ENCODE results near the gene ZMPSTE24.

The ZMPSTE24 gene

DNA sequence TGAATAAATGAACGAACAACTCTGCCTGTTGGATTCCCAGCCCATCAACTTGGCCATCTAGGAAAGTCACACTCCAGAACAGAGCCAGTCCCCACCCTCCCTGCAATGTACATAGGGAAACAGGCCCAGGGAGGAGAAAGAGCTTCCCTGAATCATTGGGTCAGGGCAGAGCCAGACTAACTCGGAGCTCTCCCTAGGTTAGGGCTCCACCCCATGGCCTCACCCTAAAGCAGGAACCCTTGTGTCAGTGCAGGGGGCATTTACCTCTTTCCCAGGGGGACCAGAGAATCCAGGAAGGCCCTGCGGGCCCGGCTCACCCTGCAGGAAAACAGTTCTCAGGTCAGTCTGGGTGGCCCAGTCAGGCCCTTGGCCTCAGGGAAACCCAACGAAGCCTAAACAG lies 47.4 kb downstream of the ZMPSTE24 start:
- no peak for DNase-seq (ENCODE audit: low read depth in 2 of 2)

DNA sequence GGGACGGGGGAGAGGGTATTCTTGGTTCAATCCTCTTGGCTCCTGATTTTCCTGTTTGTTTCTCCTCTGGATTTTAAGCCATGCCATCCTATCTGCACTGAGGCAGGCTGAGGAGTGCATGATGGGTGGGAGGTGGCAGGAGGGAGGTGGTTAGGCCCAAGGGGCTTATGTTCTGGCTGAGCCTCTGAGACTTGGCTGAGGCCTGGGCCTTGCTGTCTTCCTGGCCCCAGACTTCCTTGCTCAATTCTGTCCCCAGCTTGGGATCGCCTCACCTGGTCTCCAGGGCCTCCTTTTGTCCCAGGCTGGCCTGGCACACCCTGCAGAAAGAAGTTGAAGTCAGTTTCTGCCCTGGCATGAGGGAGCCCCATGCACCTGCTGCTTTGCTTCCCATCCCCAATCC lies 47.8 kb downstream of the ZMPSTE24 start:
- DNase-seq (ENCODE audit: low read depth in 2 of 2) = no peak

DNA sequence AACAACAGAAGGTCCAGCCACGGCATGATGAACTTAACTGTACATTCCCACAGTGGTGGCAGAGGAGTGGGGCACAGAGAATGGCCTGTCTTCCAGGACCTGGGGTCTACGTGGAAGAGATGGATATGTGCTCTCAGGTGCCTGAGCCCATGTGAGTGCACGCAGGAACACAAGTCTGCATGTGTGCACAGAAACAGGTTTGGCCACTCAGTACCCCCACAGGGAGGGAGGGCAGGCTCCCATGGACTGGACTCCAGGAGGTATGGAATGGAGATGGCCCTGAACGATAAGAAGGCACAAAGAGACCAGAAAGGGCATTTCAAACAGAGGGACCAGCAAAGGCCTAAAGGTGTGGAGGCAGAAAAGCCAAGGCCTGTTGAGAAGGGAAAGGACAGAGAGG lies 48.3 kb downstream of the ZMPSTE24 start:
- DNase-seq (ENCODE audit: low read depth in 2 of 2) = no peak

DNA sequence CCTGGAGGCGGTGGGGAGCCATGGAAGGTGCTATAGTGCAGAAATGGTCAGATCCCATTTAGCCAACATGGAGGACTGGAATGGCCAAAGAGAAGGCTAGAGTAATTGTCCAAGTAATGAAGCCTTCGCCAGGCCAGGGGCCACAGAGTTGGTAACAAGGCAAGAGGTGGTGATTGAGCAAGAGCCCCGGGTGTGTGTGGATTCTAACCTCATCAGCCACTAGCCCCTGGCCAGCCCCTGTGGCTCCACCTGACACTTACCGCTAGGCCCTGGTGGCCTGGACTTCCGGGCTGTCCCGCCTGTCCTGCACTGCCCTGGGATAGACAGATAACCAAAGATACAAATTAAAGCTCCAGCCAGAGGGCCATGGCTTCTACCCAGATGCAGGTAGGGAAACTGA lies 49.1 kb downstream of the ZMPSTE24 start:
- DNase-seq (ENCODE audit: low read depth in 2 of 2) = no peak

DNA sequence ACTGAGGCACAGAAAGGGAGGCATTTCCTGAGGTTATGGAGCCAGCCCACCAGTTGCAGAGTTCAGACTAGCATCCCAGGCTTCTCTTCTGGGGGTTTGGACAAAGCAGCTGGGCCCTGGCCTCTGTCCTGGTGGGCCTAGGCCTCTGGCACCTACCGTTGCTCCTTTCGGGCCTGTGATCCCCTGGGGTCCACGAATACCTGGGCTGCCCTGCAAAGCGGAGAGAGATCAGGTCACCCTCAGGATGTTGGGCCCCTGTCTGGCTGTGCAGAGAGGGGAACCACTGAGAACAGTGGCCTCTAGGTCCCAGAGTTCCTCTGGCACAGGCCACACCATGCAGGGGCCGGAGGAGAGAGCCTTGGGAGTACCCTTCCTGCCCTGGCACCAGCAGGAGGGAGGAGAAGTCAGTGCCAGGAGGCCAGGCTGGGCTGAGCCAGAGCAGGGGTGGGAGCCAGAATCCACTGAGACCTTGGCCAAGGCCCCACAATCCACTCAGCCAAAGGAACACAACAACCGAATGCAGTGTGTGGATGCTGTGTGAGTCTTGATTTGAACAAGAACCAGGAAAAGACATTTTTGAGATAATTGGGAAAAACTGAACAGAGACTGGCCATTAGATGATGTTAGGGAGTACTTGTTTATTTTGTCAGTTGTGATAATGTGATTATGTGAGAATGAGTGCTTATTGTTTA lies 50.1 kb downstream of the ZMPSTE24 start:
- DNase-seq (ENCODE audit: low read depth in 2 of 2) = no peak

DNA sequence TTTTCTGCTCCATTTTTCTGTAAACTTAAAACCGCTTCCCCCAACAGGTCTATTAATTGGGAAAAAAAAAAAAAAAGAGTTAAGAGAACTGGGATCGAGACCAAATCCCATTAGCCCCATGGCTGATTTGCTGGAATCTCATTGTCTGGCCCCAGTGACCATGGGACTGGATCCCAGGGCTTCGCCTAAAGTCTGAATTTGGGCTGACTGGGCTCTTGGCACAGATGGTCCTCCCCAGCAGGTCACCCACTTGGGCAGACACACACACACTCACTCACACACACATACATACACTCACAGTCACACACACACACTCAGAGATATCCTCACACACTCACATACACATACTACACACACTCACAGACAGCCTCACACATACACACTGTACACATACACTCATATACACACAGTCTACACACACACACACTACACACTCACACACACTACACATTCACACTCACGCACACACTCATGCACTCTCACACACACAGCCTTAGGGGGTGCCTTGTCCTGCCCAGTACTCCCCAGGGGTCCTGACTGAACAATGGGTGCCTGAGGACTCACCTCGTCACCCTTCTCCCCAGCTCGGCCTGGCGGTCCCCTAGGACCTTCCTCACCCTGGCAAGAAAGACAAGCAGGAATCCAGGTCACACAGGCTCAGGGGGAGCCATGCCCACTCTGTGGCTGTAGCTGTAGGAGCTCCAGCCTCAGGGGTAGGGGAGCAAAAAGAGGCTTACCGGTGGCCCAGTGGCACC lies 51.5 kb downstream of the ZMPSTE24 start:
- DNase-seq (ENCODE audit: low read depth in 2 of 2) = no peak

DNA sequence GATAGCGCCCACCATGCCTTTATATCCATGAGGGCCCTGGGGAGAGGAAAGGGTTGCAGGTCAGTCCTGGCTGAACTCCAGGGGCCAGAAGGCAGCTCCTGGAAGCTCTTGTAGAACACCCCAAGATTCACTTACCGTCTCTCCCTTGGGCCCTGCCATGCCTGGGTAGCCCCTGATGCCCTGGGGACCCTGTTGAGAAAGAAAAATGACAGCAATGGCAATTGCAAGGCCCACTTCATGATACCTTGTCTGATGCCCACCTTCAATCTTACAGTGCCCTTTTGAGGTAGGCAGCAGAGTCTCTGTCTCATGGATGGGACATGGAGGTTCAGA lies 52.1 kb downstream of the ZMPSTE24 start:
- no peak for DNase-seq (ENCODE audit: low read depth in 2 of 2)

DNA sequence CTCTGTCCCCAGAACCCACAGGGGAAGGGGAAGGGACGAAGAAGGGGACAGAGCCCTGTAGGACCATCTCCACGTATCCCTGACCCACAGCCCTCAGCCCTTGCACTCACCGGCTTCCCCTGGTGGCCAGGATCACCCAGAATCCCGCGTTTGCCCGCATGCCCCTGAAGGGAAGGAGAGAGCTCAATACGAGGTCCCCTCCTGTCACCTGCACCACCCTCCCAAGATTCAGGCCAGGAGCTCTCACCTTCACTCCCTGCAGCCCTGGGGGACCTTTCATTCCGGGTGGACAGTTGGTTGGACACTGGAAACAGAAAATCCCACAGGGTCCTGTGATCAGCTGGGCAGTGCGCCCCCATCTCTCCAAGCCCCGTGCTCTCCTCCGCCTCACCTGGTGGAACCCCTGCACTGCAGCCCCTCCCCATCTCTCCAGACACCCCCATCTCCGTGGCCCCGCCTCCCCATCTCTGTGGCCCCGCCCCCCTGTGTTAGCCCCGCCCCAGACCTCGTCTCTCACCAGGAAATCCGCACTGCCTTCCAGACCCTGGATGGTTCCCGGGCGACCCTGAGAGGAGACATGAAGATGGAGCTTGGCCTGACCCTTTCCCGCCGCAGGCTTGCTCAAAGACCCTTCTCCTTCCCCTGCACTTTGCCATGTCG lies 53.1 kb downstream of the ZMPSTE24 start:
- DNase-seq (ENCODE audit: low read depth in 2 of 2) = no peak

DNA sequence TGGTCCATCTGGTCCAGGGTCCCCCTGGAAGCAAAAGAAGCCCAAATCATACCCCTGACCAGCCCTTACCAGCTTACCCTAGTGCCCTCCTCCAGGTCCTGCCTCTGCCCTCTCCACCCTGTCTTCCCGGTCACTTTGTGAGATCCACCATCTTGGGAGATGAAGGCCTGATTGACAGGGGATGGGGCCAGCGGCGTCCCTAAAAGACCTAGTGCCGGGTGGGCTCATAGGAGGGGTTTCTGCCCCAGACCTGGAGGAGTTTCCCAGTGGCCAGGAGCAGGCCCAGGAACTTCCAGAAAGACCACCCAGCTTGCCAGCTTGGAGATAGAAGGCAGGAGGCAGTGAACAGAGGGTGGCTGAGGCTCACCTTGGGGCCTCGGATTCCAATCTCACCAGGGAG lies 53.7 kb downstream of the ZMPSTE24 start:
- no peak for DNase-seq (ENCODE audit: low read depth in 2 of 2)

DNA sequence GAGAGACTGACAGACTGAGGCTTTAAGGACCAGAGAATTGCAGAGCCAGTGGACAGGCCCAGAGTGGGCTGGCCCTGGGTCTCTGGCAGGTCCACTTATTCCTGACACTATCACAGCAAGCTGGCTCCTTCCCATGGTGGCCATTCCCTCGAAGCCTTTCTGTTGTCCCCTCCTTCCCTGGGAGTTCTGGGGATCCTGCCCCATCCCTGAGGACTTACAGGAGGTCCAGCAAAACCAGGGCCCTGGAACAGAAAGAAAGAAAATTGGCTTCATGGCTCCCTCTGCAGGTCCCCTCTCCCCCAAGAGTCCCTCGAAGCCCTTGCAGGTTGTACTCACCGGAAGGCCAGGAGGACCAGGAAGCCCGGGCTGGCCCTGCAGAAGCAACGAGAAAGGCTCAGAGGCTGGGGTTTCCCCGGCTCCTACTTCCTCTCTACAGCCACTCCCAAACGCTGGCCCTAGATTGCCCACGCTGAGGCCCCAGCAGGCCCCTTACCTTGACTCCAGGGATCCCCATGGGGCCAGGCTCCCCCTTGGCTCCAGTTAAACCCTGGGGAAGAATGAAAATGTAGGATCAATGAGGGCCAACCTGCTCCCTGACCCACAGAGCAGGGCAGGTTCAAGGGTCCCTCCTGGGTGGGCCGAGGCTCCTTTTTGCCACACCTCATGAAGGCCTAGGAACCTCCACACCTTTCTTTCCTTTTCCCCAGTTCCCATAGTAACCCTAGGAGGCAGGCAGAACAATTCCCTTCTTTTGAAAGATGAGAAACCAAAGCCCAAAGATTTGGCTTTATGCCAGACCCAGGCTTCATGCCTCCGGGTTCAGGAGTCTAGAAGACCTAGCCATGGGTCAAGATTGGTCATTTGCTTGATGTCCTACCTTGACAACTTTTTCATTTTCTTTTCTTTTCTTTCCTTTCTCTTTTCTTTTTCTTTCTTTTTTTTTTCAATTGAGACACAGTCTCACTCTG lies 54.5 kb downstream of the ZMPSTE24 start:
- DNase-seq (ENCODE audit: low read depth in 2 of 2) = no peak

DNA sequence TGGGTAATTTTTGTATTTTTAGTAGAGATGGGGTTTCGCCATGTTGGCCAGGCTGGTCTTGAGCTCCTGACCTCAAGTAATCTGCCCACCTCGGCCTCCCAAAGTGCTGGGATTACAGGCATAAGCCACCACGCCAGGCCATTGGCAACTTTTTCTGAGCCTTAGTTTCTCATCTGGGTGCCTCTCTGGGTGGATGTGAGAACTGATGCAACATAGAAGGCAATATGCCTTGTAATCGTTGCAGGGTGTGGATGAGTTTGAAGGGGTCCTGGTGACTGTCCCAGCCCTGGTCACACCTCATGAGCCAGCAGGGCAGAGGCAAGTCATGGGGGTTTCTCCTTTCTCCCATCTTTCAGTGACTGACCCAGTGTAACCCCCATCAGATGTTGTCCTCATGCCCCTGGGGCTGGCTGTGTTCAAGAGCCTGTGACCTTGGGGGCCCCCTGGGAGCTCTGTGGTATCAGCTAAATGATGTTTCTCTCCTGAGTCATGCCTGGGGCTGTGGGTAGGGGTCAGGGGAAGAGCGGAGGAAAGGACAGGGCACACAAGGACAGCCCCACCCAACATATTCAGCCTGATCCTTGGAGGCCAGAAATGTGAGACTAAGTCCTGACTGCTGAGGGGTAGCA lies 55.4 kb downstream of the ZMPSTE24 start:
- no peak for DNase-seq (ENCODE audit: low read depth in 2 of 2)

DNA sequence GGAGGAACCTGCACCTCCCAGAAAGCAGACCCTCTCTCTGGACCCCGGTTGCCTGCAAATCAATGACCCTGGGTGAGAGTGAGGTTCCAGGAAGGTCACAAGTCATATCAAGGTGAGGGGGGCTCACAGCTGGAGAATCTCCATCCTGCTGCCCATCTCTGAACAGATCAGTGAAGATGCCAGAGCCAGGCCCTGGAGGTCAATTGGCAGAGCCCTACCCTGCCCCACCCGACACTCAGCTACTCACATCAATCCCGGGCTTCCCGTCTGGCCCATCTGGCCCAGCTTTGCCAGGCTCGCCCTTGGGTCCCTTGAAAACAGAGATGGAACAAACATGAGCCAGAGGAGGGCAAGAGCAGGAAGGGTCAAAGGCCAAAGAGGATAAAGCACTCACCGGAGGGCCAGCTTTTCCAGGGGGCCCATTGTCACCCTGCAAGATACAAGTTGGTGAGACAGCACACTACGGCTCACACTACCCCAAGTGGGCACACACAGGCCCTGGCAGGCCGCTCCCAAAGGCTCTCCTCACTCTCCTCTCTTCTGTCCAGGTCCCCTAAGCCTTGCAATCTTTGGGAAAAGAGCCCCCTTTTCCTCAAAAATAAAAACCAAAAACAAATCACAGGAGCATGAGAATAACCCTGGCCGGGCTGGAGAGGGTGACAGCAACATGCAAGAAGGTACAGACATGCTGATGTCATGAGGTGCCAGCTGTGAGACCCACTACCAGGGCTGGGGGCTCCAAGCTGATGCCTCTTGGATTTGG lies 56.1 kb downstream of the ZMPSTE24 start:
- DNase-seq (ENCODE audit: low read depth in 2 of 2) = no peak

DNA sequence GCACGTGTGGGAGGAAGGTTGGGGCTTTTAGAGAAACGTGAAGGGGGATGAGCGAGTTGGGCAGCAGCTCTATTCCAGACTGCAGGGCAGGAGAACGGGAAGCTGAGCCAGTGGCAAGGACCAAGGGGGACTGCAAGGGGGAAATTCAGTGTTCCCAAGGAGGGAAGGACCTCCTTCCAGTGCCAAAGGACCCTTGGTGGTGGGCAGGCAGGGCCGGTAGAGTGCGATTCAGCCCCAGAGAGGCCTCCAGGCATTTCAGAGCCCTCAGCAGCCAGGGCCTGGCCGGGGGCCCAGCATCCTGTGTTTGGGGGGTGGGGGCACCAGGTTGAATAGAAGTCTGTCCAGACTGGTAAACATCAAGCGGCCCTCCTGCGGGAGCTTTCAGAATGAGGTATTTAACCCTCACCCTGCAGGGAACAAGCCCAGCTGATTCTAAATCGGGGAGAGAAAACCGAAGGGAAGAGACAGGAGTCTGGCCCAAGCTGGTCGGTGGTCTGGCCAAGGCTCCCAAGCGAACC lies 56.7 kb downstream of the ZMPSTE24 start:
- DNase-seq (ENCODE audit: low read depth in 2 of 2) = no peak

DNA sequence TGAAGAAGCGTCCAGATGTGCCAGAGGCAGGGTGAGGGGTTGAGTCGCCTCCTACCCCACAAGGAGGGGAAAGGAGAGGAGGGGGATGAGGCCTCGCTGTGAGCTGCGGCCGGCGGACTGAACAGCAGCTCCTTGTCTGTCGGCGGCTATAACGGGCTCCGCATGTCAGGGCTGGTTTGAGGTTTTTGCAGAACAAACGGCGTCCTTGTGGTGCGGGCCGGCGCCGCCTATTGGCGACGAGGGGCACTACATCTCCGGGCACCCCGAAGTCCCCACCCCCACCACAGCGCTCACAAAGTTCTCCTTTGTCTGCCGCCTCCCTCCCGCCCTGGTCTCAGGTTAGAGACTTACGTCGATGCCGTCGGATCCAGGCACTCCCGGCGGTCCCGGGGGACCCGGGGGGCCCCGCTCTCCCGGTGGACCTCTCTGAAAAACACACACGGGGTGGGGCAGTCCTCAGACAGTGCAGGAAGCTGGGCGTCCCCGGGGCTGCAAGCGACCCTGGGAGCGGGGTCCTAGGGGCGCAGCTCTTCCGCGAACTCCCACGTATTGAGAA lies 57.3 kb downstream of the ZMPSTE24 start:
- DNase-seq (ENCODE audit: low read depth in 2 of 2) = peak; percentile 76 to 81

DNA sequence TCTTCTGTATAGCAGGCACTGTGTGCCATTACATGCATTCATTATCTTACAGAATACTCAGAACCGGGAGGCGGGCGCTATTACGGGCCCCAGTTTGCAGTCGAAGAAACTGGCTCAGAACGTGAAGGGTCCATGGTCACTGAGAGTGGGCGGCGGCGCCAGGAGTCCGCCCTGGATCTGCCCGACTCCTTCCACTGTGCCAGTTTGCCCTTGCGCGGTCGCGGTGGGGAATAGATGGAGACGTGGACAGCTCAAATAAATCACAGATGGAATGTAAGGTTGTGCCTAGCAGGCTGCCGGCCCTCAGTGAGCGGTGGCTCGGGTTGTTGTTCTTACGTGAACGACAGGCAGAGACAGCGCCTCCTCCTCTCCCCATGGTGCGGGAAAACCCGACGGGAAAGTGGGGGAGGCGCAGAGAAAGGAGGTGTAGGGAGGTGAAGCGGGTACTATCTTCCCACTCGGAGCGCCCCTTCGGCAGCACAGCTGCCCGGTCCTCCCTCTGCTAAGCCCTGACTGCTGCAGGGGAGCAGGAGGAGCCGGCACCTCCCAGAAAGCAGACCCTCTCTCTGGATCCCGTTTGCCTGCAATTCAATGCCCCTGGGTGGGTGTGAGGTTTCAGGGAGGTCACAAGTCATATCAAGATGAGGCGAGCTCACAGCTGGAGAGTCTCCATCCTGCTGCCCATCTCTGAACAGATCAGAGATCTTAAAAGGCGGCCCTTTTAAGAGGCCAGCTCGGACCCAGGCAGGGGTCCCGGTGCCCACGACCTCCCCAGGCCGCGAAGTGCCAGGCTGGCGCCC lies 58.0 kb downstream of the ZMPSTE24 start:
- DNase-seq (ENCODE audit: low read depth in 2 of 2) = no peak

DNA sequence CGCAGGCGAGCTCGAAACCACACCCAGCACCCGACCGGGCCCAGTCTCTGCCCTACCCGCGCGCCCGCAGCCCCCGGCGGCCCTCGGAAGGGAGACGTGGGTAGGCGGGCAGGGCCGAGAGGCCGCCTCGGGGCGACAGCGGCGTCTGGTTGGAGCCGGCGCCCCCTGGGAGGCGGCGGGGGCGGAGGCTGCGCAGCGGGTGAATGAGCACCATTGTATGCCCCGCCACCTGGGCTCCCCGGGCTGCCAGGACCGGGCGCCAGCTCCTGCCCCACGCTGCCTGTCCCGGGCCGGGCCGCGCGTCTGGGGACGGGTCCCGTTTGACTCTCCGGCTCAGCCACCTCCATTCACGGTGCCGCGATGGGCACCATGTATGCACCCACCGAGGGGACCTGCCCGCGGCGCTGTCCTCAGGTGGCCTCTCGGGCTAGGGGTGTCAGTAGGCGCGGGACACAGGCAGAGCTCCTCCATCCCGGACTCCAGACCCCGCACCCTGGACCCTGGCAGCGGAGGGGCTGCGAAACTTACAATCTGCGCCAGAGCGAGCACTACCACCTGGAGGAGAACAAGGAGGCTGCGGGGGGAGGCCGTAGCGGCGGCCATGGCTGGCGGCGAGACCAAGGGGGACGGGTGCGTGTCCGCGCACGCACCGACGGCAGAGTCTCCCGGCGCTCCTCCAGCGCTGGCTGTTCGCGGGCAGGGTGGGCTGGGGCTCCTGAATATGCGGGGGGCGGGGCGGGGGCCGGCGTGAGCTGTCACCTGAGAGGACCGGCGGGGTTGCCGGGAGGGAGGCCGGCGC lies 58.8 kb downstream of the ZMPSTE24 start, which contains the start of gene COL9A2:
TSS of gene COL9A2 (minus strand) at position 692 of the 799 bp plus-strand sequence. CDS start at position 603, 89 bp downstream.
- DNase-seq (ENCODE audit: low read depth in 2 of 2) = no peak

DNA sequence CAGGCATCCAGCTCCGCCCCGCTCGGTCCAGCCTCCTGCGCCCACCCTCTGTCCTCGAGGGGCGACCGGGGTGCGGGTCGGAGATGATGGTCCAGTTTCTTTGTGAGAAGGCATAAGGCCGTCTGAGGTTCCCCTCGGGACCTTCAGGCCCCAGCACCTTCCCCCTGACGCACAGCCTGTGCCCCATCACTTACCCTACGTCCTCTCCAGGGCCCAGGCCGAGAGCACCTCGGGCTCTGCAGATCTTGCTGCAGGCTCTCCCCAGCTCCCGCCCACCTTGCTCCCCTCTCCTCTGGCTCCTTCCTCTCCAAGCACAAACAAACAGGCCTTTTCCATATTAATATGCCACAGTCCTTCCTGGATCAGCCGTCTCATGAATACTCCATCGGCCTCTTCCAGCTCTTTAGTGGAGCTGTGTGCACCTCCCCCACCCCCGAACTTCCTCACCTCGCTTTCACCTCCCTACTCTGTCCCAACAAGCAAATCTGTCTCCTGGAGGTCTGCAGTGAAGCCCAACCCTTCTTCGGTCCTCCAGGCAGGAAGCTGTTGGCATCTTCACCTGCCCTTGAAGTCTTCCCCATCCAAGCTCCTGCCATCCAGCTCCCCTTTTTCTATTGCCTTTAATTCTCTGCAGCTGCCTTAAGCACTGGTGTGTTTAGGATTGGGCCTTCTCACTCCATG lies 59.5 kb downstream of the ZMPSTE24 start:
- no peak for DNase-seq (ENCODE audit: low read depth in 2 of 2)

DNA sequence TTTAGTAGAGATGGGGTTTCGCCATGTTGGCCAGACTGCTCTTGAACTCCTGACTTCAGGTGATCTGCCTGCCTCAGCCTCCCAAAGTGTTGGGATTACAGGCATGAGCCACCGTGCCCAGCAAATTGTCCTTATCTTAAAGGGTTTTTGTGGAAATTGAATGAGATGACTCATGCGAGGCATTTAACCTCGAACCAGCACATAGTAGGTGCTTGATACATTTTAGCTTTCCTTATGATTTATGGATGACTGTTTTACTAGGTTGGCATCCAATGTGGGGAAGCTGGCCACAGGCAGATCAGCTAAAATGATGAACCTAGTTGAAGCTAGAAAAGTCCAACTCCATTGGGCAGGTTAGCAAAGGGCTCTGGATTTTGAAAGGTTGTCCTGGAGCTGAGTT lies 60.4 kb downstream of the ZMPSTE24 start:
- no peak for DNase-seq (ENCODE audit: low read depth in 2 of 2)
